ENCODE data around the gene AUNIP.

The AUNIP gene

DNA sequence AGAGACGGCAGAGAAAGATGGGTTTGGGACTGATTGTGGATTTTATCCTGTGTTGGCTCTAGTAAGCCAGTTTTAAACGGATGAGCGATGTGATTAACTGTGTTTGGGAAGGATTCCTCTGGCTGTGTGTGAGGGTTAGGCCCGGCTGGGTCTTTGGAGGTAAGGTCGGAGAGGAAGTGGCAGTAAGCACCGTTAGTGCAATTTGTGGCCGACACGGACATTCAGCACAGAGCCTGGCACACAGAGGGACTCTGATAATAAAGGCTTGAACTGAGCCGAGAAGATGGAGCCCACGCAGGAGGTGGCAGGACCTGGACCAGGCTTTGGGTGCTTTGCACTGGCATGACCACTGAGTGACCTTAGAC is 38.2 kb downstream of the AUNIP start:
- DNase-seq, result no peak

DNA sequence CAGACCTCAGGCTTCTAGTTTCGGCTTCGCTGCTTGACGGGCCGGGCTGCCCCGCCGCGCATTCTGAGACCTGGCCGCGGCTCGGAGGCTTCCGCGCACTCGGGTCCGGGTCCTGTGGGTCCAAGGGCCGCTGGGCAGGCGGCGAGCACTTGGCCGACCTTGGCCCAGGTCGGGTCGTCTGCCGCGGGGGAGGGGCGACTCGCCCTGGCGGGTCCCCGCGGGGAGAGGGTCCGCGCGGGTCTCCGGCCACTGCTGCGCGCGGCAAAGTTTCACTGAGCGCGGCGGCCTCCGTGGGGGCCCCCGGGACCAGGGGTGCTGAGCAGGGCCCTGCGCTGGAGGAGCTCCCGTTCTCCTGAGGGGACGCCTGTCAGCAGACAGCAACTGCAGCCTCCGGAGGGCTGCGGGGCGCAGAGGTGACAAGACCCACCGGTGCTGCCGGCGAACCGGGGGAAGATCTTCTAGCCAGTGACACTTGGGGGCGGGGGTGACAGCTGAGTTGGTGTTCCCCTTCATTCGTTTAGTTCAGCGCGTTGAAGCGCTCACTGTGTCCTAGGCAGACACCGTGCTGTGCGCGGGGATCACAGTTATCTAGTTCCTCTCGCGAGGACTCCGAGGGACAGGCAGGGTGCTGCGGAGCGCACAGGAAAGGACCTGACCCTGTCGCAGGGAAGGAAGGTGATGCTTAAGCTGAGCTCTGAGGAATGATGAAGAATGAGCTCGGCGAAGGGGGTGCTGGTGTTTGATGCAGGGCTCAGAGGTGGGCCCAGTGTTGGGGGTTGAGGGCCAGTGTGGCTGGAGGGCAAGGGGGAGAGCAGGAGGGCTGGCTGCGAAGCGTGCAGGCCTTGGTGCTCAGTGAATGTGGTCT is 38.8 kb downstream of the AUNIP start:
- peak; percentile 46 for DNase-seq

DNA sequence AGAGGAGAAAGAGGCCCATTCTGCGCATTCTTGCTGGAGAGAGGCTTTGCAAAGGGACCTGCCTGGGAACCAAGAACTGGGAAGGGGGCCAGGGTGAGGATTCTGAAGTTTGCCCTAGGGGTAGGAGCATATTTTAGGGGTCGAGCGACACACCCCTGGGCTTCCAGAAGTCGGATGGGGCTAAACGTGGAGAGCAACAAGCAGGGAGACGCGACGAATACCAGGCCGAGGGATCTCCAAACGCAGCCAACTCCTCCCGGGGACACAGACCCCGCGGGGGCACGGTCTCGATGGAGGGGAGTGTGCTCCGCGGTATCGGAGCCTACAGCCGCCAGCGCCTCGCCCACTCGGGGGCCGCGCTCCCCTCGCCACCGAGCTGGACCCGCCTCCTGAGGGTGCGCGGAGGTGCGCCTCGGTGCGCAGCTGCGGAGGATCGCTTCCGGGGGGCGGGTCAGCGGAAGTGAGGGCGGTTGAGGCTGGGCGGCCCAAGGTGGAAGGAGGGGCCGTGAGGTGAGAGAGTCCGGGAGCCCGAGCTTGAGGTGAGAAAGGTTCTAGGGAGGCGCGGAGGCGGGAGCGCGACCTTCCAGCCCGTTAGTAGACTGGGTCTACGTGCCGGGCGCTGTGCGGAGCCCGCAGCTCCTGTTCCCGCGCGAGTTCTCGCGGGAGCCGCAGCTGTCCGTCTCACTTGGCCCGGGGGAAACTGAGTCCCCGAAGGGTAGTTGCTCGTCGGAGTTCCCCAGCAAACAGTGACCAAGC is 39.6 kb downstream of the AUNIP start, which contains the start of gene MTFR1L:
Gene MTFR1L, plus strand, starts transcription at position 464 of the 756 bp plus-strand sequence. CDS start 3,151 bp downstream, outside the sequence.
- DNase-seq, result peak; percentile 68

DNA sequence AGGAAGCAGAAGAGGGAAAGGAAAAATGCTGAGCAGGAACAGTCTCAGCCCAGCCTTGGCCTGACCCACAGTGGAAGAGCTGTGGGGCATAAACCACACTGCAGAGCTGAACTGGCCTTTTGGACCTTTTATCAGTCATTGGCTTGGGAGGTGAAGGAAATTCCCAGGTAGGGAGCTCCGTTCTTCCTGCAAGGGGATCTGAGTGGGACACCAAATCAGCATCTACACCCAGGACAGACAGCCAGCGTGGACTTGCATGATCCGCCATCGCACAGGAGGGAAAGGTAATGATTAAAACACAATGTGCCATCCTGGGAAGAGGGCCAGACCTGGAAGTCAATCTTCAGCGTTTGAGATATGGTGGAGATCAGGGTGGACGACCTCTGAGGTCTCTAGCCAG is 40.7 kb downstream of the AUNIP start:
- DNase-seq, result no peak

DNA sequence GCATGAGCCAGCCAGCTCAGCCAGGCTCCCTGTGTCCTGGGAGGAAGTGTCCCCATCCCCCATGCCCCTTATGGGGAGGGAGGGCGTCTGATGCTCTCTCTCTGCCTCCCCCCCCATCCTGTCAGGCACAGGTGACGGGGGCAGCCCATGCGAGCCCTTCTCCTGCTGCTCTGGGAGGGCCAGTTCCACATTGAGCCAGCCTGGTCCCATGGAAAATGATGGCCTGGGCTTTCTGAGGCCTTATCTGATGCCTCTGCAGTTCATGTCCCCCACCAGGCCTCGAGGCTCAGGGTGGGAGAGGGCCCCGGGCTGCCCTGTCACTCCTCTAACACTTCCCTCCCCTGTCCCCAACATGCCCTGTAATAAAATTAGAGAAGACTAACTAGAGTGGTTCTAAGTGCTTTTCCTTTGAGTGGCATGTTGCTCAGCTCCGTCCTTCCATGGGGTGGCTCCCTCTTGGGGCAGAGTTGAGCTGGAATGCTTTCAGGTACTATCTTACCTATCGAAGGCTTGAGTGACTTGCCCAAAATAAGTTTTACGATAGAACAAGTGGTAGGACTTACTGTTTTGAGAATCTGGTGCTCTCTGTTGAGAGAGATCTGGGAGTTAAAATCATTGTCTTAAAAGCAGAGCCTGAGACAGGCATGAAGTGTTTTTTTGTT is 41.3 kb downstream of the AUNIP start:
- no peak for DNase-seq

DNA sequence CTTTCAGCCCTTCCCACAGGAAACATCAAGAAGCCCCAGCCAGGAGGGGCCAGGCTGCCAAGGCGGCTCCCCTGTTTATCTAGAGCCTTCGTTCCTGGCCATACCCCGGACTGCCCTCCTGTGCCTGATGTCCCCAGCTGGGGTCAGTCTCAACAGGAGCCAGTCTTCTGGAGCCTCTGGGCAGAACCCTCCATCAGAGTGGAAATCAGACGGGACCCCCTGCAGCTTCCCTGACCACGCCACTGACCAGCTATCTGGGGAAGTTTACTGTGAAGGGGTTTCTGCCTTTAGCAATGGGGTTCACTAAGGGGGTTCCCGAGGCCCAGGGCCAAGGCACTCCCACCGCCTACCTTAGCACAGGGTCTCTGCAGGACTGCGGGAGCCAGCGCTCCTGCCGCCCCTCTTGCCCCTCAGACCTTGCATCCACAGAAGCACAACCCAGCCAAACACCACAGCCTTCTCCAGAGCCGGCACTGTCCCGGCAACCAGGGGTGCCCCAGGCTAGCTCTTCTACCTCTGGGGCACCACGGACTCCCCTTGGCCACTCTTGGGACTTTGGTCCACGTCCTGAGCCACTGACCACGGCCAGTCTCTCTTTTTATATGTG is 43.0 kb downstream of the AUNIP start:
- DNase-seq, result no peak

DNA sequence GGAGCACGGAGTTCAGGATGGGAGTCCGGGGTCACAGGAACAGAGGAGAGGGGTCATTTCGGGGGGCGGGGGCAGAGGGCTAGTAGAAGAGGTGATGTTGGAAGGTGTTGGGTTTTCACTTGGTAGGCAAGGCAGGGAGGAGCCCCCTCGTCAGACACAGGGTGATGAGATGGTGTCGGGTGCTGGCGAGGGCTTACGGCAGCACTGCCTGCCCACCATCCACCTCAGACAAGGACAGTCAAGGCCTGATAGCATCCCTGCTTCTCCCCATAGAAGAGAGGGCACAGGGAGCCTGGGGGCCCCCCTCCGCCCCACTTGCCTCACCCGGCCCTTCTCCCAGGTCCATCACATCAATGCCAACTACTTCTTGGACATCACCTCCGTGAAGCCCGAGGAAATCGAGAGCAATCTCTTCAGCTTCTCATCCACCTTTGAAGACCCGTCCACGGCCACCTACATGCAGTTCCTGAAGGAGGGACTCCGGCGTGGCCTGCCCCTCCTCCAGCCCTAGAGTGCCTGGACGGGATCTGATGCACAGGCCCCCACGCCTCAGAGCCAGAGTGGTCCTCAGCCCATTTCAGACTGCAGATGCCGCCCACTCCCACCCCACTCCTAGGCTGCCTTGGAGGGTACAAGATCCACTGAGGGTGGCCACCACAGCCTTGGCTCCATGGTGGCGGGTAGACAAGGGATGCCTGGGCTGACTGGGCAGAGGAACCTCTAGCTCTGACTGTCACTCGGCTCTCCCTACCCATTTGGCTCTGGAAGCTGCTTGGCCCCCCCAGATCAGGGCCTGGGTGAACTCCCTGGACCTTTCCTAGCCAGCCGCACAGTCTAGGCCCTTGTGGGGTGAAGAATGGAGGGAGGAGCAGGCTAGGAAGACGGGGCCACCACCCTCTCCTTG is 43.8 kb downstream of the AUNIP start:
- DNase-seq, result no peak

DNA sequence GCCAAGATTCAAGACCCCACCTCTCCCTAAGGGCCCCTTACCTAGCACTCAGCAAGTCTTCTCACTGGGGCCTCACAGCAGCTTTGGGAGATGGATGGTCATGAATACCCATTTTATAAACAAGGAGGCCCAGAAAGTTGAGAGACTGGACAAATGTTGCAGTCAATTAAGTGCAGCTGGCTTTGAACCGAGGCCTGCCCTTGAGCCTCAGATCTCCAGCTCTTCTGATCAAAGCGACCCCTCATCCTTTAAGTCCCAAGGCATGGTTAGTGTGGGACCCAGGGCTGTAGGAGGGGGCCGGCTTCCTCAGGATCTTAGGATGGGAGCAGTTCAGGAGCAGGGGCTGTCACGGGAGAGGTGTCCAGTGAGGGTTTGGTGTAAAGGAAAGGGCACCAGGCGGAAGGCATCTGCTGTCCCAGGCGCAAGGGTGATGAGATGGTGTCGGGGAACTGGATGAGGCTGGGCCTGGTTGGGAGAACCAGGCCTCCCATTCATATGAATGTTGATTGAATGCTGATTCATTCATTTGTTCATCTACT is 44.6 kb downstream of the AUNIP start:
- DNase-seq, result no peak

DNA sequence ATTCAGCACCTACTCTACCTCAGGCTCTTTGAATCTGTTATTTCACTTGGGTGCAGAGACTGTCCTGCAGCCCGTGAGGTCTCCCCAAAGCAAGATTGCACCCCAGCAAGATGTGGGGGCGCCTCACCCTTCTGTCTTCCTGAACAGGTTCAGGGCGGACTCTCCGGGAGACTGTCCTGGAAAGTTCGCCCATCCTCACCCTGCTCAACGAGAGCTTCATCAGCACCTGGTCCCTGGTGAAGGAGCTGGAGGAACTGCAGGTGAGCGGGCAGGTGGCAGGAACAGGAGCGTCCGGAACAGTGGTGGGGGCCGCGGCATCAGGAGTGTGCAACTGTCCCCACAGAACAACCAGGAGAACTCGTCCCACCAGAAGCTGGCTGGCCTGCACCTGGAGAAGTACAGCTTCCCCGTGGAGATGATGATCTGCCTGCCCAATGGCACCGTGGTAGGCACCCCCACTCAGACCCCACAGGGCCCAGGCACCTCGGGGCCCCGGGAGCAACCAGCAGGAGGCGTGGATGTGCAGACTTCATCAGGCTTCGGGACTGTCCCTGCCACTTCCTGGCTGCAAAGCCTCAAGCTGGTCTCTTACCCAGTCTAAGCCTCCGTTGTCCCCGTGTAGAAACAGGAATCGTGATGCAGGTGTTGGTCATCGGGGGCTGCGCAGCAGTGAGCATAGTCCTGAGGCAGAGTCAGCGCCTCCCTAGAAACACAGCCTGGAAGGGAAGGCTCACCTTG is 45.4 kb downstream of the AUNIP start:
- no peak for DNase-seq

DNA sequence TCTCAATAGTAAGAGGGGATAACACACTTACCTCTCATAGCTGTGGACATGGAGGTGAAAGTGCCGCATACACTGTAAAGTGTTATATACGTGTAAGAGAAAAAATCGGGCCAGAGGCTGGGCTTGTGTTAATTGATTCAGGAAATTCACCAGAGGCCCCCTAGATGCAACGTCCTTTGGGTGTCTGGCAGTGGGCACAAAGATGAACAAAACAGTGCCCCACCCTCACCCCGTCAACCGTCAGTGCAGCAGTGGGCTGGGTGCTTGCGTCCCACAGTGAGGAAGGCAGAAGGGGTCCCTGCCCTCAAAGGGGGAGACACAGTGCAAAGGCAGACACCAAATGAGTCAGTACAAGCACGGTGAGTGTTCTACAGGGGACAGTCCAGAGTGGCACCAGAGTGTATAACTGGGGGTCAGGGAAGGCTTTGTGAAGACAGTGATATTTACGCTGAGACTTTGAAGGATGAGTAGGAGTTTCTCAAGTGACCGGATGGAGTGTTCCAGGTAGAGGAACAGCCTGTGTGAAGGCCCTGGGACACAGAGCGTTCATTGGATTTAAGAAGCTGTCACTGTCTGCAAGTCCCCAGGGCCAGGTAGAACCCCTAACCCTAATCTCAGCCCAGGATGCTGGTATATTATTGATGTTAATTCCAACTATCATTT is 46.1 kb downstream of the AUNIP start:
- DNase-seq, result no peak

DNA sequence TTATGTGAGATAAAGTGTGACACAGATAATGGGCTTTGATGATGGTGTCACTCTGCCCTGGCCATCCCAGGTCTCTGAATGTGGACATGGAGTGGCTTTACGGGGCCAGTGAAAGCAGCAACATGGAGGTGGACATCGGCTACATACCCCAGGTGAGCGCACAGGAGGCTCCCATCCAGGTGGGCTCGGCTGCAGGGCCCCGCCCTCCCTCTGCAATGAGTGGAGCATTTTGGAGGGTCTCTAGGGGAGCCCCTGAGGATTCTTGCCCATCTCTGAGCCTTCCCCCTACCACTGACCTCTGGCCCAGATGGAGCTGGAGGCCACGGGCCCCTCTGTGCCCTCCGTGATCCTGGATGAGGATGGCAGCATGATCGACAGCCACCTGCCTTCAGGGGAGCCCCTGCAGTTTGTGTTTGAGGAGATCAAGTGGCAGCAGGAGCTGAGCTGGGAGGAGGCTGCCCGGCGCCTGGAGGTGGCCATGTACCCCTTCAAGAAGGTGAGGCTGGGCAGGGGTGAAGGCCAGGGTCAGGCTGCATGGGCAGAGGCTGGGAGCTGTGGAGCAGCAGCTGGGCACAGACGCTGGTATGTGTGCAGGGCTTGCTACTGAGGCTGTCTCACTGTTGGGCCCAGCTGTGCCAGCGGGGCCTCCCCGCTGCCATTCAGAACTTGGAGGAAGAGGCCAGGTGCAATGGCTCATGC is 47.7 kb downstream of the AUNIP start:
- no peak for DNase-seq

DNA sequence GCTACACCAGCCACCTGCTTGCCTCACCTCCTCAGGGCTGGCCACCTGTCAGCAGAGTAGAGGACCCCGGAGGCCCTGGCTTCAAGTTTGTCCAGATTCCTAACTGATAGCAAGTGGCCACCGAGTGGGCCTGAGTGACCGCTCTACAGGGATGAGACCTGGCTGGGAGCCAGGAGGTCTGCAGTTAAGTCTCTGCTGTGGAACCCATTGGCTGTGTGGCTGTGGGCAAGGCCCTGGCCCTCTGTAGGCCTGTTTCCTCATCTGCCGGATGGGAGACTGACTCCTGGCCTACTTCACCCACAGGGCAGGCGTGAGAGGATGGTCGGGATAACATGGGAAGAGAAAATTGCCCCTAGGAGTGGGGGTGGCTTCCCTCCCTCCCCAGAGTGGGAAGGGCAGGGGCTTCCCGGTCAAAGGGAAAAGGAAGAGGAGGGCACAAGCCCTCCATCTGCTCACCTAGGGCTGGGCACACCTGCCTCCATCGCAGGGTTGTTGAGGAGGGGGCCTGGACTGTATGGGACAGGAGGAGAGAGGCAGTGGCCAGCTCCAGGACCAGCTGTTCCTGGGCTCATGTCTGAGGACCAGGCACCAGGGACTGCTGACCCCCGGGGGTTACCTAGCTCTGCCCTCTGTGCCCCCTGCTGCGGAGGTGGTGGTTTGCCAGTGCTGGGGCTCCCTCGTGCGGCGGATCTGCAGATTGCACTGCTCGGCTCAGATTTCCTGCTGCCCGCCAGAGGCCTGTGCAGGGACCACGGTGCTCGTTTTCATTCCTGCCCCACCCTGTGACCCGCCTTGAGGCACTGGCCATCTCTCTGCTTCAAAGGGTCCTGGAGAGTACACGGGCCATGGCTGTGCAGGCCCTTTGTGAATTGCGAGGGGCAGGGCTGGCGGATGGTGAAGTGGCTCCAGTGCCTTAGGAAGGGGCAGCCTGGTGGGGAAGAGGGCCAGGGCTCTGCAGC is 48.6 kb downstream of the AUNIP start:
- DNase-seq, result peak; percentile 32

DNA sequence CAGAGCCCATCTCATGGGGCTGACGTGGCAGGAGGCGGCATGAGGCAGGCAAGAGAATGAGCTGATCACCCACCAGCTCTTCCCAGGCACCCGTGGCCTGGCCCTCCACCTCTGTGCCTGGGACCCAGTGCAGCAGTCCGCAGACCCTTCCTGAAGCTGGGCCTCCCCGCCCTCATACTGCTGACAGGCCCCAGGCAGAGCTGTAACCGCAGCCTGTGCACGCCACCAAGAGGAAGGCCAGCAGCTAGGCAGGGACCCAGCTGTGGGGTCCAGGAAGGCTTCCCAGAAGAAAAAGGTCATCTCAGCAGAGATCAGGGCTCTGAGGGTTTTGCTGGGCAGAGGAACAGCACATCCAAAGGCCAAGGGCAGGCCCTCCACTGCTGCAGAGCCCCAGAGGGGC is 49.3 kb downstream of the AUNIP start:
- DNase-seq, result no peak

DNA sequence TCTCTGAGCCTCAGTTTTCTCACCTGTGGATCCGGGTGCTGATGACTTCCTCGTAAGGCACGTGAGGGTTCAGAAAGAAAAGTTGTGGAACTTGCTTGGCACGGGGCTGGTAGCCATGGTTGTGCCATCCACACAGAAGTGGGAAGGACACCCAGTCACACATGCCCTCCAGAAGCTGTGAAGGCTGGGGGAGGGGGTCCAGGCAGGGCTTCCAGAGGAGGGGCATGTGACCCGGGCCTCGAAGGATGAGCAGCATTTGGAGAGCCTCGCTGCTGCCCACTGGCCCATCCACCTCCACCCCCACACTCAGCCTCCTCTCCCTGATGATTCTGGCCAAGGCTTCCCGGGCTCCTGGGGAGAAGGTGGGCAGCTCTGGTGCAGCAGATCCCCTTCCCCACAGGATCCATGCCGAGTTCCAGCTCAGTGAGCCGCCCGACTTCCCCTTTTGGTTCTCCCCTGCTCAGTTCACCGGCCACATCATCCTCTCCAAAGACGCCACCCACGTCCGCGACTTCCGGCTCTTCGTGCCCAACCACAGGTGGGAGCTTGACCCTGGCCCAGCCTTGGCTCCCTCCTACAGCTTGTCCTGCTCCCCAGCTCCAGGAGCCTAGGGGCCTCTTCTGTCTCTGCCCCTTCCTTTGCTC is 49.9 kb downstream of the AUNIP start:
- no peak for DNase-seq

DNA sequence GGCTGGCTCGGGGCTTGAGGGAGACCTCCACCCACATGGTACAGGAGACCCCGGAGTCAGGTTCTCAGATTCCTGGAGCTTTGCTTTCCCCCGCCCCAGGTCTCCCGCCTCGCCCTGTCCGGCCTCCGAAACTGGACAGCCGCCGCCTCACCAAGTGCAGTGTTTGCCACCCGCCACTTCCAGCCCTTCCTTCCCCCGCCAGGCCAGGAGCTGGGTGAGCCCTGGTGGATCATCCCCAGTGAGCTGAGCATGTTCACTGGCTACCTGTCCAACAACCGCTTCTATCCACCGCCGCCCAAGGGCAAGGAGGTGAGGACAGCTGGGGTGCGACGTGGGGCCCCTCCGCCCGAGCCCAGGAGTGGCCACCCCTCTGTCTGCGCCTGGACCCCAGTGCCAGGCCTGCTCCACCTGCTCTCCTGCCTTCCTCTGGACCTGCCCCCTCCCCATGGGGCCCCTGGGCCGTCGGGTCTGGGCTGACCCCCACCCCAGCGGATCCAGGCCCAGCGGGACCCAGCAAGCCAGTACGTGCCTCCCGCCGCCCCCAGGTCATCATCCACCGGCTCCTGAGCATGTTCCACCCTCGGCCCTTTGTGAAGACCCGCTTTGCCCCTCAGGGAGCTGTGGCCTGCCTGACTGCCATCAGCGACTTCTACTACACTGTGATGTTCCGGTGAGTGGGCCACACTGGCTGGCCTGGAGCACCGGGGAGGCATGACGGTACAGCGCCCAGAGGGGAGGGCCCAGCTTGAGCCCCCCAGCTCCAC is 50.6 kb downstream of the AUNIP start:
- DNase-seq, result no peak

DNA sequence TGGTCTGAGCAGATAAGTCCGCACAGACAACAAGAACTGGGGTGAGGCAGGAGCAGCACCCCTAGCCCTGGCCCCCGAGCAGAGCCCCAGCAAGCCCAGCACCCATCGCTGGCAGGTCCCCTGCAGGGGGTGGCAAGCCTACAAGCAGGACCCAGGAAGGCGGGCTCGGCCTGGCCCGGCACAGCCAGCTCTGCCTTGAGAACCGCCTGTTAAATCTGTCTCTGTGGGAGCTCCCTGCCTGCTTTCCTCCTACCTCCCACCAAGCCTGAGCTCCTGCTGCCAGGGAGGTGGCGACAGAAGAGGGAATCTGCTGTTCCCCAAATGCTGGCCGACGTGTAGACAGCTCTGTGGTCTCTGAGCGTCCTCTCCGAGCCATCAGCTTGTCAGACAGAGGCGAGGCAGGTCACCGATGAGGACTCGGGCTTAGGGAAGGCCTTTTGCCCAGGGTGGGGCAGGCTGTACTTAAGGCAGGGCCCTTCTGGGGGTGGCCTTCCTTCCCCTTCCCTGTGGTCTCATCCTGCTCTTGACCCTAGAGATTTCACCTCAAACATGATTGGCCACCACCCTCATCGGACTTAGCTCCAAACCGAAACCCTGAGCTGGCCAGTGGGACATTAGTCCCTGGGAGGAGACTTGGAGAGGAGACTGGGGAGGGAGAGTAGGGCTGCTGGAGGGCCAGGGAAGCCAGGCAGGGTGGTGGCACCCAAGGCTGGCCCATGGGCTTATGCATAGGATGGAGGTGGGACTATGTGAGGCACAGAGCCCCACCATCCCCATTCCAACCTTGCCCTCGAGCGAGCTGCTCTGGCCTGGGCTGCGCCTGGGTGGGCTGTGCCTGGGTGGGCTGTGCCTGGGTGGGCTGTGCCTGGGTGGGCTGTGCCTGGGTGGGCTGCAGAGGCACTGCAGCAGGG is 51.5 kb downstream of the AUNIP start:
- no peak for DNase-seq

Measured in fibroblast of upper back skin (primary cell).